Measurements from ENCODE around the gene NOD1.
A peak's percentile ranks its signal among the peaks of the same experiment; 100 is the strongest.

DNA sequence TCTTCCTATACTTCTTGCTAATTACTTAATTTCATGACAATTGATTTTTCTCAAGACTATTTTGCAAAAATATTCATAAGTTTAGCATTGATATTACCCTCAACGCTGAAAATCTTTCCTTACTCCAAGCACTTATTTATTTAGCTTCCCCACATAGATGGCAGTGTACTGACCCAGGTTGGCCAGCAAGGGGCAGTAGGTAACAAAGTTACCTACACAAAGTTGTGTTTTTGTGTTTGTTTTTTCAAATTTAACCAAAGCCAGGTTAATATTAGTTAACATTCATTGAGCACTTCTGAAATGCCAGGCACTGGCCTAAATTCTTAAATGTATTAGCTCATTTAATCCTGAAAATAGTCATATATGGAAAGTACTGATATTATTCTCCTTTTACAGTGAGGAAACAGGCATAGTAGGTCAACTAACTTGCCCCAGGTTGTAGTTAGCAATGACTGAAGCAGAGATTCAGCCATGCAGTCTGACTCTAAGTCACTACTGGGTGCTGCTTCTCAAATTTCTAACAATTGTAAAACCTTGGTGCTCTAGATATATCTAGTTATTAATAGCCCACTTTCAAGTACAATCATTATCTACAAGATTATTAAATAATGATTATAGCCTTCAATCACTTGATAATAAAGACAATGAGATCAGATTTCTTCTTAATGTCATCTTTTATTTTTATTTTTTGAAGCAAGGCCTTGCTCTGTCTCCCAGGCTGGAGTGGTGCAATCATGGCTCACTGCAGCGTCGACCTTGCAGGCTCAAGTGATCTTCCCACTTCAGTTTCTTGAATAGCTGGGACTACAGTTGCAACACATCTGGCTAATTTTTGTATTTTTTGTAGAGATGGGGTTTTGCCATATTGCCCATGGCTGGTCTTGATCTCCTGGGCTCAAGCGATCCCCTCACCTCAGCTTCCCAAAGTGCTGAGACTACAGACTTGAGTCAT is 31.8 kb upstream of the NOD1 start:
- TF ChIP-seq, protein P1, sequence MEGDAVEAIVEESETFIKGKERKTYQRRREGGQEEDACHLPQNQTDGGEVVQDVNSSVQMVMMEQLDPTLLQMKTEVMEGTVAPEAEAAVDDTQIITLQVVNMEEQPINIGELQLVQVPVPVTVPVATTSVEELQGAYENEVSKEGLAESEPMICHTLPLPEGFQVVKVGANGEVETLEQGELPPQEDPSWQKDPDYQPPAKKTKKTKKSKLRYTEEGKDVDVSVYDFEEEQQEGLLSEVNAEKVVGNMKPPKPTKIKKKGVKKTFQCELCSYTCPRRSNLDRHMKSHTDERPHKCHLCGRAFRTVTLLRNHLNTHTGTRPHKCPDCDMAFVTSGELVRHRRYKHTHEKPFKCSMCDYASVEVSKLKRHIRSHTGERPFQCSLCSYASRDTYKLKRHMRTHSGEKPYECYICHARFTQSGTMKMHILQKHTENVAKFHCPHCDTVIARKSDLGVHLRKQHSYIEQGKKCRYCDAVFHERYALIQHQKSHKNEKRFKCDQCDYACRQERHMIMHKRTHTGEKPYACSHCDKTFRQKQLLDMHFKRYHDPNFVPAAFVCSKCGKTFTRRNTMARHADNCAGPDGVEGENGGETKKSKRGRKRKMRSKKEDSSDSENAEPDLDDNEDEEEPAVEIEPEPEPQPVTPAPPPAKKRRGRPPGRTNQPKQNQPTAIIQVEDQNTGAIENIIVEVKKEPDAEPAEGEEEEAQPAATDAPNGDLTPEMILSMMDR (IDR thresholded peaks at IDR 0.05), result peak; percentile 69
- TF ChIP-seq RFX5 (IDR thresholded peaks at IDR 0.05), result no peak
- TF ChIP-seq KDM1A (IDR thresholded peaks at IDR 0.05; ENCODE audit: low read depth), result no peak
- no peak for TF ChIP-seq CHD2 (IDR thresholded peaks at IDR 0.05; ENCODE audit: low read length, partially characterized antibody)
- no peak for TF ChIP-seq BHLHE40 (IDR thresholded peaks at IDR 0.05; ENCODE audit: low read depth, low read length)
- no peak for TF ChIP-seq CBX2 (IDR thresholded peaks at IDR 0.05; ENCODE audit: borderline replicate concordance, low read depth)
- TF ChIP-seq POLR2A (IDR thresholded peaks at IDR 0.05; ENCODE audit: low read length), result no peak
- no peak for TF ChIP-seq USF2 (IDR thresholded peaks at IDR 0.05)
- no peak for TF ChIP-seq PHF8 (IDR thresholded peaks at IDR 0.05; ENCODE audit: borderline replicate concordance, low read depth)

All from A549 (cell line).